ENCODE data around the gene SETD7.

GRCh38 chr4:139605516-139605915 lies 49.5 kb upstream of the SETD7 start:
- TF ChIP-seq POLR2A (IDR thresholded peaks at IDR 0.05), result no peak
- TF ChIP-seq POLR2AphosphoS5 (IDR thresholded peaks at IDR 0.05), result no peak
